Neuronal stem cell (in vitro differentiated cells): ENCODE data around the gene RIMBP3B.
"Not testable (repeated sequence)": the region's sequence is repeated elsewhere in the genome, so short reads cannot be mapped to it uniquely, and the experiment has no call there.

ENCODE experiments used
- DNase-seq: peaks from one replicate; pipeline ENCODE4 v3.0.0-alpha.2; 2013; ENCODE audit warnings: low spot score
- H2AFZ ChIP-seq: one replicate; pipeline ENCODE4 v1.6.1; 2013; ENCODE audit warnings: mild to moderate bottlenecking, low read length, inconsistent platforms
- H2AK5ac ChIP-seq: 2 replicates; pipeline ENCODE4 v1.6.1; 2013; ENCODE audit warnings: low read depth, mild to moderate bottlenecking, inconsistent platforms, low read length, moderate library complexity, mixed read lengths
- H2BK120ac ChIP-seq: 2 replicates; pipeline ENCODE4 v1.6.1; 2013; ENCODE audit warnings: low read depth, mild to moderate bottlenecking, inconsistent platforms, low read length, moderate library complexity, mixed read lengths
- H2BK12ac ChIP-seq: one replicate; pipeline ENCODE4 v1.6.1; 2013; ENCODE audit warnings: low read length, inconsistent platforms
- H2BK15ac ChIP-seq: 2 replicates; pipeline ENCODE4 v1.6.1; 2013; ENCODE audit warnings: mild to moderate bottlenecking, low read length, inconsistent platforms, mixed read lengths
- H2BK5ac ChIP-seq: one replicate; pipeline ENCODE4 v1.6.1; 2013; ENCODE audit warnings: inconsistent platforms, mild to moderate bottlenecking, low read length, moderate library complexity
- H3K14ac ChIP-seq: one replicate; pipeline ENCODE4 v1.6.1; 2013; ENCODE audit warnings: low read length, inconsistent platforms
- H3K18ac ChIP-seq: 2 replicates; pipeline ENCODE4 v1.6.1; 2013; ENCODE audit warnings: low read length, inconsistent platforms
- H3K23ac ChIP-seq: 2 replicates; pipeline ENCODE4 v1.6.1; 2013; ENCODE audit warnings: low read depth, mild to moderate bottlenecking, mixed read lengths, low read length, inconsistent platforms; ENCODE audit not compliant: poor library complexity
- H3K27ac ChIP-seq: replicated peaks from 3 replicates; pipeline ENCODE4 v1.5.1; 2013; ENCODE audit warnings: low read length, inconsistent platforms
- H3K27me3 ChIP-seq, 3 experiments: 2 replicates each; pipeline ENCODE4 v1.6.1; 2013; ENCODE audit warnings: low read length in 3 of 3, mild to moderate bottlenecking in 2 of 3, inconsistent platforms in 1 of 3, low read depth in 1 of 3, mixed read lengths in 1 of 3, moderate library complexity in 1 of 3; ENCODE audit not compliant: control insufficient read depth in 3 of 3, insufficient read depth in 3 of 3
- H3K36me3 ChIP-seq, 2 donors: replicated peaks in 1 of 2; 2 replicates each; pipeline ENCODE4 v1.6.1; 2013; ENCODE audit warnings: low read length in 2 of 2; ENCODE audit not compliant: control insufficient read depth in 2 of 2, insufficient read depth in 2 of 2
- H3K4ac ChIP-seq: 2 replicates; pipeline ENCODE4 v1.6.1; 2013; ENCODE audit warnings: inconsistent platforms, mild to moderate bottlenecking, low read length, moderate library complexity
- H3K4me1 ChIP-seq, 2 donors: 1 replicate in 1 of 2; 2 replicates in 1 of 2; pipeline ENCODE4 v1.6.1; 2013; ENCODE audit warnings: low read length in 2 of 2, low read depth in 1 of 2; ENCODE audit not compliant: control insufficient read depth in 2 of 2, insufficient read depth in 1 of 2
- H3K4me2 ChIP-seq: one replicate; pipeline ENCODE4 v1.6.1; 2013; ENCODE audit warnings: mild to moderate bottlenecking, low read length, inconsistent platforms; ENCODE audit not compliant: insufficient read depth, poor library complexity, severe bottlenecking
- H3K4me3 ChIP-seq, 2 donors: 2 replicates each; pipeline ENCODE4 v1.5.1; 2013; ENCODE audit warnings: low read length in 2 of 2, mild to moderate bottlenecking in 2 of 2, inconsistent platforms in 1 of 2, moderate library complexity in 1 of 2
- H3K79me1 ChIP-seq: one replicate; pipeline ENCODE4 v1.6.1; 2013; ENCODE audit warnings: low read depth, mild to moderate bottlenecking, inconsistent platforms, low read length, moderate library complexity
- H3K9ac ChIP-seq: one replicate; pipeline ENCODE4 v1.6.1; 2013; ENCODE audit warnings: mild to moderate bottlenecking, low read depth, low read length, inconsistent platforms; ENCODE audit not compliant: poor library complexity
- H3K9me3 ChIP-seq, 2 donors: replicated peaks in 1 of 2; 2 replicates each; pipeline versions ENCODE3 to v1.6.1; 2013; ENCODE audit warnings: low read length in 2 of 2, mild to moderate bottlenecking in 2 of 2, inconsistent platforms in 1 of 2, low read depth in 1 of 2, mixed read lengths in 1 of 2, moderate library complexity in 1 of 2; ENCODE audit not compliant: control insufficient read depth in 2 of 2, insufficient read depth in 1 of 2
- H4K8ac ChIP-seq: one replicate; pipeline ENCODE4 v1.6.1; 2013; ENCODE audit warnings: low read depth, mild to moderate bottlenecking, inconsistent platforms, low read length, moderate library complexity
- H4K91ac ChIP-seq: one replicate; pipeline ENCODE4 v1.6.1; 2013; ENCODE audit warnings: low read length, low read depth, mild to moderate bottlenecking, inconsistent platforms; ENCODE audit not compliant: poor library complexity
- WGBS, 2 donors: extraction: QIAGEN DNeasy Blood & Tissue Kit; methylation state at CpG; one replicate each; pipeline ENCODE4 v1.1.7; 2013; ENCODE audit warnings: missing lambda C conversion rate in 2 of 2, mixed read lengths in 1 of 2; ENCODE audit not compliant: insufficient read length in 2 of 2, insufficient replicate concordance in 1 of 2; ENCODE audit errors: extremely low coverage in 2 of 2; 5-methylcytosine and 5-hydroxymethylcytosine counted together

RIMBP3B gene

DNA sequence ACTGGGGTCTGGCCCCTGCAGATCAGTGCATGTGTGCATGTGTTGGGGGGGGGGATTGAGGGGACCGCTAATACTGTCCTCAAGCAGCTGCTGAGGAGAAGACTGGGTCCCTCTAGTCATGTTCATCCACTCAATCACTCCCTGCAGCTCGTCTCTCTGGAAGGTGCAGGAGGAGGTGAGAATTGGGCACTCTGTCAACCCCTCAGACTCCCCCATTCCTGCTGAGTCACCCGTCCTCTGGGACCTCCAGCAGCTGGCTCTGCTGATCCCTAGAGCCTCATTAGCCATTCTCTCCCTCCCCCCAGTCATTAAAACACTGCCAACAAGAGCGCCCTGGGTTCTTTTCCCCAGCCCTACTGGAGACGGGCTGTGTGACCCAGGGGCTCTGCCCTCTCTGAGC is 20.5 kb upstream of the RIMBP3B start:
- H3K27ac ChIP-seq, H3K79me1 ChIP-seq, H2AFZ ChIP-seq, H3K4ac ChIP-seq, H2BK15ac ChIP-seq, H3K4me3 ChIP-seq, H3K14ac ChIP-seq, H3K4me1 ChIP-seq, H3K9ac ChIP-seq, H2BK5ac ChIP-seq, H2BK120ac ChIP-seq, H3K9me3 ChIP-seq, H3K4me2 ChIP-seq, H3K36me3 ChIP-seq, H3K27me3 ChIP-seq, H3K18ac ChIP-seq, H4K91ac ChIP-seq, H2AK5ac ChIP-seq, H2BK12ac ChIP-seq, H4K8ac ChIP-seq, DNase-seq, H3K23ac ChIP-seq: not testable (repeated sequence)
- WGBS, 2 donors, result no CpG with 5 or more reads among the region's 5 CpGs

GRCh38 chr22:21363803-21364202 is 19.7 kb upstream of the RIMBP3B start:
- not testable (repeated sequence) for H3K18ac ChIP-seq, H3K4me1 ChIP-seq, H3K4me3 ChIP-seq, H3K27ac ChIP-seq, H3K79me1 ChIP-seq, H4K8ac ChIP-seq, H2BK5ac ChIP-seq, H2AFZ ChIP-seq, H2AK5ac ChIP-seq, H3K23ac ChIP-seq, H4K91ac ChIP-seq, DNase-seq, H2BK120ac ChIP-seq, H3K14ac ChIP-seq, H3K27me3 ChIP-seq, H2BK15ac ChIP-seq, H3K36me3 ChIP-seq, H2BK12ac ChIP-seq, H3K9ac ChIP-seq, H3K4me2 ChIP-seq, H3K9me3 ChIP-seq, H3K4ac ChIP-seq
- no CpG with 5 or more reads among the region's 11 CpGs for WGBS, 2 donors

DNA sequence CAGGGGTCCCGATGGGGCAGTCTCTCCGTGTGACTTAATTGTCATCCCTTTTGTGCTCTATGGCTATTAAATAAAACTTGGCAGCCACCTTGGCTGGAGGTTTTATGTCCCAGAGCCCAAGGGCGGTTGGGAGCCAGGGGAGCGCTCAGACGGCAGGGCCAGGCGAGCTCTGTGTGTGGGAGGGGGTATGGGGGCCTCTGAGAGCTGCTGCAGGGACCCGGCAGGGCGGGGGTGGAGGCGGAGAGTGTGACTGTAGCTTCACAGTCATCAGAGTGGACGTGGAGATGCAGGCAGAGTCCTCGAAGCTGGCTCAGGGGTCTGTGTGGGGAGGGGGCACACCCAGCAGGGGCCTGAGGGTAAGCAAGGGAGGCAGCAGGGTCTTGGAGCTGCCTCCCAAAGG is 19.2 kb upstream of the RIMBP3B start:
- not testable (repeated sequence) for DNase-seq, H2AFZ ChIP-seq, H3K4me2 ChIP-seq, H3K27ac ChIP-seq, H3K23ac ChIP-seq, H3K36me3 ChIP-seq, H2BK120ac ChIP-seq, H3K9me3 ChIP-seq, H3K27me3 ChIP-seq, H2AK5ac ChIP-seq, H2BK5ac ChIP-seq, H3K18ac ChIP-seq, H3K14ac ChIP-seq, H3K79me1 ChIP-seq, H3K9ac ChIP-seq, H3K4me3 ChIP-seq, H2BK15ac ChIP-seq, H4K91ac ChIP-seq, H2BK12ac ChIP-seq, H3K4me1 ChIP-seq, H4K8ac ChIP-seq, H3K4ac ChIP-seq
- WGBS, 2 donors, result no CpG with 5 or more reads among the region's 11 CpGs

DNA sequence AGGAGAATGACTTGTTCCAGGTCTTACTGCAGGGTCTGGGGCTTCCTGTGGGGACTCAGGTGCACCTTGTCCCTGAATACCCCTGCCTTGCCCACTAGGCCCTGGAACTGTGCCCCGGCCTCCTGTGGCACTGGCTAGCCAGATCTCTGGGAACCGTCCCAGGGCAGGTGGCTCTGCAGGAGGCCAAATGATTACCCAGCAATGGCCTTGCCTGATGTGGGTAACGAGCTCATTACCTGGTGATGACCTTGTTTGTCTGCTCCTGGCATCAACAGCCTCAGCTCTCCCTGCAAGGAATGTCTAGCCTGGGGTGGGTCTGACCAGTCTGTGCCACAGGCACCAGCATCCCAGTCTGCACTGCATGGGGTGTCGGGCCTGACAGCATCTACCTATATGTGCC is 18.2 kb upstream of the RIMBP3B start:
- H2AK5ac ChIP-seq, H3K4me1 ChIP-seq: not testable (repeated sequence)
- WGBS, 2 donors, result no CpG with 5 or more reads among the region's 4 CpGs

More for the DNA sequence above, 18.2 kb upstream of the RIMBP3B start:
- not testable (repeated sequence) for H2BK5ac ChIP-seq, H3K27ac ChIP-seq, H2BK120ac ChIP-seq, H3K4me2 ChIP-seq, H3K27me3 ChIP-seq, H4K91ac ChIP-seq, H3K14ac ChIP-seq, H3K9me3 ChIP-seq, H3K18ac ChIP-seq, H3K79me1 ChIP-seq, H2BK12ac ChIP-seq, H3K36me3 ChIP-seq, DNase-seq, H3K4ac ChIP-seq, H3K4me3 ChIP-seq, H3K9ac ChIP-seq, H3K23ac ChIP-seq, H2BK15ac ChIP-seq, H4K8ac ChIP-seq, H2AFZ ChIP-seq
